Measurements from ENCODE around the gene IRF9.

DNA sequence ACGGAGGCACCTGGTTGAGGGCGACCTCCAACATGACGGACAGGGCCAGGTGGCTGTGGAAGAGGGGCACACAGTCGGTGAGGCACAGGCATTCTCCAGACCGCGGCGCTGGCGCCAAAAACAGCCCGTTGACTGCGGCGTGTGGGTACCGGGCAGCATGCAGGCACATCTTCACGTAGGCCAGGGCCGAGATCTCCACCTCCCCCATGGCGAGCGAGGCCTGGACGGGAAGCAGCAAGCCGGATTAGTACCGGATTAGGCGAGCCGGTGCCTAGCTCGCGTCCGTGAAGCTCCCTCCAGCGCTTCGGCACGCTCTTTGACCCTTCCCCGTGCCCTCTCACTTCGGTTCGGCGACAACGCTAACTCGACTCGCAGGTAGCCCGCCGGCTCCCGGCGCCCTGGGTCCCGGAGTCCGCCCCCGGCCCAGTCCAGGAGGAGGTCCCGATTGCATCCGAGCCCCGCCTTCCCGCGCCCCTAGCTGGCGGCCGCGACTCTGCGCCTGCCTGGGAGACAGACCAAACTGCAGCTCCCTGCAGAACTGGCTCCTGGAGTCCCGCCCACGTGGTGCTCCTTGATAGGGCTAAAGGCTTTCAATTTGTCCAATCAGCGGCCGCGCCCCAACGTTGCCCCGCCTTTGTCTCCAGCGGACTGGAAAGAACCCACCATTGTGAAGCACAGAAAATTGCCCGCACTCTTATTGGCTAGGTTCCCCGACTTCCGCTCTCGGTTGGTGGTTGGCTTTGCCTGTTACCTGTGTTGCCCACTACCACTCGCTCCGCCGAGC is 19.8 kb upstream of the IRF9 start, which contains the start of gene EMC9:
- TF ChIP-seq, protein P1, sequence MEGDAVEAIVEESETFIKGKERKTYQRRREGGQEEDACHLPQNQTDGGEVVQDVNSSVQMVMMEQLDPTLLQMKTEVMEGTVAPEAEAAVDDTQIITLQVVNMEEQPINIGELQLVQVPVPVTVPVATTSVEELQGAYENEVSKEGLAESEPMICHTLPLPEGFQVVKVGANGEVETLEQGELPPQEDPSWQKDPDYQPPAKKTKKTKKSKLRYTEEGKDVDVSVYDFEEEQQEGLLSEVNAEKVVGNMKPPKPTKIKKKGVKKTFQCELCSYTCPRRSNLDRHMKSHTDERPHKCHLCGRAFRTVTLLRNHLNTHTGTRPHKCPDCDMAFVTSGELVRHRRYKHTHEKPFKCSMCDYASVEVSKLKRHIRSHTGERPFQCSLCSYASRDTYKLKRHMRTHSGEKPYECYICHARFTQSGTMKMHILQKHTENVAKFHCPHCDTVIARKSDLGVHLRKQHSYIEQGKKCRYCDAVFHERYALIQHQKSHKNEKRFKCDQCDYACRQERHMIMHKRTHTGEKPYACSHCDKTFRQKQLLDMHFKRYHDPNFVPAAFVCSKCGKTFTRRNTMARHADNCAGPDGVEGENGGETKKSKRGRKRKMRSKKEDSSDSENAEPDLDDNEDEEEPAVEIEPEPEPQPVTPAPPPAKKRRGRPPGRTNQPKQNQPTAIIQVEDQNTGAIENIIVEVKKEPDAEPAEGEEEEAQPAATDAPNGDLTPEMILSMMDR (IDR thresholded peaks at IDR 0.05), result peak in 5 of 6 experiments; percentile 74 to 90 (median 86)
- TF ChIP-seq POLR2AphosphoS5 (IDR thresholded peaks at IDR 0.05) (peak in 1 of 2 donors; percentile 91), EP300 (IDR thresholded peaks at IDR 0.05) (no peak), POLR2A (IDR thresholded peaks at IDR 0.05) (peak in 3 of 4 donors; percentile 18 to 89 (median 61))
